Panc1 (cell line): ENCODE data around the gene PPM1L. TPM values are rescaled to one million over a fixed set of nuclear protein-coding genes. Genes with fewer than 3 reads are reported as not detected.
A peak's percentile ranks its signal among the peaks of the same experiment; 100 is the strongest.

ENCODE experiments used
- ATAC-seq: fragments of 200-7000 bp; cut with Tn5 transposase; 2 replicates; pipeline ENCODE4 v1.9.1; 2020; ENCODE audit warnings: mild to moderate bottlenecking, moderate library complexity
- Bru-seq: library from RNA; stranded (reverse); fragments of 400-500 nt; gene quantifications from one replicate; lab custom pipeline; 2021; lab: Mats Ljungman, UMichigan
- BruChase-seq, 2 experiments: library from RNA; stranded (reverse); fragments of 400-500 nt; gene quantifications; one replicate each; lab custom pipeline; 2021; lab: Mats Ljungman, UMichigan
- BruUV-seq: library from RNA; stranded (reverse); fragments of 400-500 nt; replicated peaks from 2 replicates; lab custom pipeline; 2021; lab: Mats Ljungman, UMichigan
- CTCF ChIA-PET: fragments of 300-600 bp; sonication (Branson Sonifier 250); formaldehyde crosslinking; loops from one replicate; lab custom pipeline; 2022; ENCODE audit warnings: antibody characterized with exemption; lab: Charles Lee
- POLR2A ChIA-PET: fragments of 300-600 bp; sonication (Branson Sonifier 250); formaldehyde crosslinking; loops from one replicate; lab custom pipeline; 2022; ENCODE audit warnings: antibody characterized with exemption; lab: Charles Lee
- DNase-seq: peaks from one replicate; pipeline ENCODE4 v3.0.0-alpha.2; 2010; ENCODE audit warnings: low read depth, low spot score
- H3K27ac ChIP-seq: 2 replicates; pipeline ENCODE4 v1.5.1; 2011; ENCODE audit warnings: mild to moderate bottlenecking, low read length, inconsistent platforms
- H3K27me3 ChIP-seq: fragments of 200-500 bp; sonication (Bioruptor generic); 2 replicates; pipeline ENCODE4 v1.6.0; 2014; ENCODE audit warnings: low read length, inconsistent platforms; ENCODE audit not compliant: control insufficient read depth, insufficient read depth
- H3K36me3 ChIP-seq: fragments of 200-500 bp; sonication (Bioruptor generic); 2 replicates; pipeline ENCODE4 v1.5.1; 2014; ENCODE audit warnings: inconsistent platforms, mild to moderate bottlenecking, low read length, moderate library complexity; ENCODE audit not compliant: control insufficient read depth, insufficient read depth
- H3K4me1 ChIP-seq: 2 replicates; pipeline ENCODE4 v1.5.1; 2011; ENCODE audit warnings: inconsistent platforms, mild to moderate bottlenecking, low read length, moderate library complexity; ENCODE audit not compliant: control insufficient read depth, insufficient read depth
- H3K4me3 ChIP-seq, 2 experiments: 2 replicates each; pipeline ENCODE4 v1.5.1; 2011 to 2012; ENCODE audit warnings: low read depth in 2 of 2, low read length in 2 of 2, mild to moderate bottlenecking in 2 of 2, inconsistent platforms in 1 of 2, moderate library complexity in 1 of 2
- H3K9me3 ChIP-seq: fragments of 200-500 bp; sonication (Bioruptor generic); 2 replicates; pipeline ENCODE4 v1.5.1; 2014; ENCODE audit warnings: low read depth, mild to moderate bottlenecking, inconsistent platforms, low read length, moderate library complexity; ENCODE audit not compliant: control insufficient read depth, insufficient read depth
- TCF7L2 ChIP-seq: IDR thresholded peaks from 2 replicates; pipeline ENCODE4 v1.6.1; 2011; ENCODE audit warnings: mild to moderate bottlenecking, low read depth, low read length, inconsistent platforms
- in situ Hi-C: cut with HindIII; loops from 2 replicates; pipeline ENCODE4 v1.10.0; 2016; ENCODE audit warnings: low sequenced_read_pairs, low pct_unique_long_range_greater_than_20kb
- intact Hi-C: fragments of 100-400 bp; cut with micrococcal nuclease; formaldehyde crosslinking; loops from one replicate; pipeline ENCODE4 v1.10.0; 2022; ENCODE audit not compliant: unreplicated experiment
- long read RNA-seq: library from polyadenylated mRNA; unstranded; transcript quantifications from one replicate; pipeline ENCODE4 v2.0.0, GENCODE V29; 2021; ENCODE audit not compliant: unreplicated experiment
- polyA plus RNA-seq: library from polyadenylated mRNA; unstranded; fragments of >200 nt; gene quantifications from one replicate; pipeline ENCODE4 v1.2.1, GENCODE V29; 2012; ENCODE audit warnings: missing spikeins; ENCODE audit not compliant: insufficient read length
- total RNA-seq: library from RNA; stranded (reverse); gene quantifications from one replicate; pipeline ENCODE4 v1.2.1, GENCODE V29; 2021; ENCODE audit not compliant: unreplicated experiment
- TF ChIP-seq, protein P1 (sequence below), 2 experiments: IDR thresholded peaks; 2 replicates each; pipeline ENCODE4 v1.6.1; 2011 to 2012; ENCODE audit warnings: low read depth in 2 of 2, control low read depth in 1 of 2, low read length in 1 of 2, mild to moderate bottlenecking in 1 of 2, moderate library complexity in 1 of 2; ENCODE audit not compliant: insufficient read depth in 1 of 2
- TF ChIP-seq, protein P2 (sequence below): fragments of 450-650 bp; IDR thresholded peaks from 2 replicates; pipeline ENCODE4 v1.5.1; 2017; ENCODE audit warnings: mild to moderate bottlenecking

Gene PPM1L
- total RNA-seq (23.8 TPM), Bru-seq, nascent RNA (percentile 70 among the genes with signal in this experiment), BruChase-seq, experiment 1, labeled RNA remaining after a 2-hour chase (percentile 67 among the genes with signal in this experiment), BruChase-seq, experiment 2, labeled RNA remaining after a 6-hour chase (percentile 68 among the genes with signal in this experiment)
- polyA plus RNA-seq, result 8.3 TPM
- long read RNA-seq, partial matches to known transcripts, result 1 of 12 reads
- long read RNA-seq, other reads (novel, unspliced or antisense), result 11 of 12 reads

DNA sequence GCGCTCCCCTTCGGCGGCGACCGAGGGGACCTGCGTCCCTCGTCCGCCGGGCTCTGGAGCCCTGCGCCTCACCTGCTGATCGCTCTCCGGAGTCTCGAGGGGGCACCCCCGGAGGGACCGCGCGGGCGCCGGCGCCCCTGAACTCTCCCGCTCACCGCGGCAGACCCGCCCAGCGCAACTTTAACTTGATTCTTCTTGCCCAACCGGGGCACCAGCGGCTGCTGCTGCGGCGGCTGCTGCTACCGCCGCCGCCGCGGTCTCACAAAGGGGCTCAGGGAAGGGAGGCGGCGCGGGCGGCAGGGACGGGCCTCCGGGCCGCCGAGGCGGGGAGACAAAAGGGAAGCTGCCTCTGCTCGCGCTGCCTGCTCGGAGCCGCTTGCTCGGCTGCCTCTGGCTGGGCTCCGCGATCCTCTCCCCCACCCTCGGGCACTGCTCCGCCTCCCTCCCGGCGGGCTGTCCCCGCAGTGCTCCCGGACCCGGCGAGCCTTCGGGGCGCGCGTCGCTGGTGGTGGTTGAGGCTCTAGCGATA, at the start of gene PPM1L:
Gene PPM1L (plus strand): TSS at position 456 of the 529 bp plus-strand sequence.
- TF ChIP-seq TCF7L2, result peak; percentile 78
- TF ChIP-seq, protein P1, sequence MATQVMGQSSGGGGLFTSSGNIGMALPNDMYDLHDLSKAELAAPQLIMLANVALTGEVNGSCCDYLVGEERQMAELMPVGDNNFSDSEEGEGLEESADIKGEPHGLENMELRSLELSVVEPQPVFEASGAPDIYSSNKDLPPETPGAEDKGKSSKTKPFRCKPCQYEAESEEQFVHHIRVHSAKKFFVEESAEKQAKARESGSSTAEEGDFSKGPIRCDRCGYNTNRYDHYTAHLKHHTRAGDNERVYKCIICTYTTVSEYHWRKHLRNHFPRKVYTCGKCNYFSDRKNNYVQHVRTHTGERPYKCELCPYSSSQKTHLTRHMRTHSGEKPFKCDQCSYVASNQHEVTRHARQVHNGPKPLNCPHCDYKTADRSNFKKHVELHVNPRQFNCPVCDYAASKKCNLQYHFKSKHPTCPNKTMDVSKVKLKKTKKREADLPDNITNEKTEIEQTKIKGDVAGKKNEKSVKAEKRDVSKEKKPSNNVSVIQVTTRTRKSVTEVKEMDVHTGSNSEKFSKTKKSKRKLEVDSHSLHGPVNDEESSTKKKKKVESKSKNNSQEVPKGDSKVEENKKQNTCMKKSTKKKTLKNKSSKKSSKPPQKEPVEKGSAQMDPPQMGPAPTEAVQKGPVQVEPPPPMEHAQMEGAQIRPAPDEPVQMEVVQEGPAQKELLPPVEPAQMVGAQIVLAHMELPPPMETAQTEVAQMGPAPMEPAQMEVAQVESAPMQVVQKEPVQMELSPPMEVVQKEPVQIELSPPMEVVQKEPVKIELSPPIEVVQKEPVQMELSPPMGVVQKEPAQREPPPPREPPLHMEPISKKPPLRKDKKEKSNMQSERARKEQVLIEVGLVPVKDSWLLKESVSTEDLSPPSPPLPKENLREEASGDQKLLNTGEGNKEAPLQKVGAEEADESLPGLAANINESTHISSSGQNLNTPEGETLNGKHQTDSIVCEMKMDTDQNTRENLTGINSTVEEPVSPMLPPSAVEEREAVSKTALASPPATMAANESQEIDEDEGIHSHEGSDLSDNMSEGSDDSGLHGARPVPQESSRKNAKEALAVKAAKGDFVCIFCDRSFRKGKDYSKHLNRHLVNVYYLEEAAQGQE (IDR thresholded peaks at IDR 0.05; ENCODE audit: insufficient read depth in 1 of 2, low read depth in 2 of 2, low read length in 1 of 2), result no peak
- POLR2A ChIA-PET, result interaction anchor here (0.6 to 0.7 kb wide), 3 partner anchors 80 to 90 kb away, joined by 3 to 5 read pairs (median 4); no protein-coding TSS in a partner anchor
- no peaks in the 10 kb centered on the region for H3K27me3 ChIP-seq
- in situ Hi-C loops, result no loop called here
- no TSS peak for BruUV-seq
- peak within 1 kb of the TSS; percentile 95 for H3K27ac ChIP-seq
- CTCF ChIA-PET, result no interaction called here
- intact Hi-C loops, result loop anchor here (10.0 kb wide), 1 partner anchor 179 kb away; no protein-coding TSS in a partner anchor
- H3K36me3 ChIP-seq, result no peaks in the 10 kb centered on the region
- H3K4me3 ChIP-seq, result peak within 1 kb of the TSS; percentile 84 to 93
- DNase-seq (no peak), ATAC-seq (peak; percentile 49)
- peaks cover 28% of the 10 kb centered on the region for H3K4me1 ChIP-seq
- H3K9me3 ChIP-seq, result no peaks in the 10 kb centered on the region

DNA sequence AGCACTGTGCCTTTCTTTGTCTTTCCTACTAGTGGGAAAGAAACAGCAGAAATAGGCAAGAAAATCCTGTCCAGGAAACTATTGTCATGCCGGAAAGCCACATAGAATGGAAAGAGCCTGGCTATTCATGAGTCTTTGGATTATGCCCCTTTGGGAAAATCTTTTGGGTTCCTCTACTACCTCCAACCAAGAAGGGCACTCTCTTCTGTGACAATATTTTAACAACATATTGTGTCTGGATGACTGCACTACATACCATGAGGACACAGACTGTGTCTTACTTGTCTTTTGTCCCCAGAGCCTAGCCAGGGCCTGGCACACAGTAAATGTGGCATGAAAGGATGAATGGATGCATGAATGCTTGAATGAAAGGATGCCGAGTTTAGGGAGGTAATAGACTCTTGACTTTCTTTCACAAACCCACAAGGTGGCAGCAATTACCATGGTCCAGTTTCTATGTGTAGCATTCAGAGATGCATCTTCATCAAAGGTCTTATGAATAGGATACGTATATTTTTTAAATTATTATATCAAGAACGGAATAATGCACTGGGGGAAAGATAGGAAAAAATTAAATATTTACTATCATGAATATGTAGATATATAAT, 48.7 kb upstream of the PPM1L start:
- ChIA-PET POLR2A (no interaction called here), CTCF (no interaction called here)
- H3K4me1 ChIP-seq, result no peaks in the 10 kb centered on the region
- peak overlapping the region; percentile 3; the same call in 1 of the 2 replicates for H3K27ac ChIP-seq
- ATAC-seq (peak; percentile 97), DNase-seq (peak; percentile 38)
- no TSS peak for BruUV-seq
- no peak overlapping the region for H3K4me3 ChIP-seq
- no peaks in the 10 kb centered on the region for H3K36me3 ChIP-seq
- no peaks in the 10 kb centered on the region for H3K9me3 ChIP-seq
- in situ Hi-C loops, result no loop called here
- no peaks in the 10 kb centered on the region; the same call in 1 of the 2 replicates for H3K27me3 ChIP-seq
- intact Hi-C loops, result loop anchor here (1.0 to 10.0 kb wide), 4 partner anchors 220 to 718 kb away; partner anchors contain the start of gene NMD3
- TF ChIP-seq TCF7L2, result no peak
- TF ChIP-seq, protein P2, sequence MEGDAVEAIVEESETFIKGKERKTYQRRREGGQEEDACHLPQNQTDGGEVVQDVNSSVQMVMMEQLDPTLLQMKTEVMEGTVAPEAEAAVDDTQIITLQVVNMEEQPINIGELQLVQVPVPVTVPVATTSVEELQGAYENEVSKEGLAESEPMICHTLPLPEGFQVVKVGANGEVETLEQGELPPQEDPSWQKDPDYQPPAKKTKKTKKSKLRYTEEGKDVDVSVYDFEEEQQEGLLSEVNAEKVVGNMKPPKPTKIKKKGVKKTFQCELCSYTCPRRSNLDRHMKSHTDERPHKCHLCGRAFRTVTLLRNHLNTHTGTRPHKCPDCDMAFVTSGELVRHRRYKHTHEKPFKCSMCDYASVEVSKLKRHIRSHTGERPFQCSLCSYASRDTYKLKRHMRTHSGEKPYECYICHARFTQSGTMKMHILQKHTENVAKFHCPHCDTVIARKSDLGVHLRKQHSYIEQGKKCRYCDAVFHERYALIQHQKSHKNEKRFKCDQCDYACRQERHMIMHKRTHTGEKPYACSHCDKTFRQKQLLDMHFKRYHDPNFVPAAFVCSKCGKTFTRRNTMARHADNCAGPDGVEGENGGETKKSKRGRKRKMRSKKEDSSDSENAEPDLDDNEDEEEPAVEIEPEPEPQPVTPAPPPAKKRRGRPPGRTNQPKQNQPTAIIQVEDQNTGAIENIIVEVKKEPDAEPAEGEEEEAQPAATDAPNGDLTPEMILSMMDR, result peak; percentile 81
